ENCODE results near the gene EP400.
A peak's percentile ranks its signal among the peaks of the same experiment; 100 is the strongest.

Gene EP400

DNA sequence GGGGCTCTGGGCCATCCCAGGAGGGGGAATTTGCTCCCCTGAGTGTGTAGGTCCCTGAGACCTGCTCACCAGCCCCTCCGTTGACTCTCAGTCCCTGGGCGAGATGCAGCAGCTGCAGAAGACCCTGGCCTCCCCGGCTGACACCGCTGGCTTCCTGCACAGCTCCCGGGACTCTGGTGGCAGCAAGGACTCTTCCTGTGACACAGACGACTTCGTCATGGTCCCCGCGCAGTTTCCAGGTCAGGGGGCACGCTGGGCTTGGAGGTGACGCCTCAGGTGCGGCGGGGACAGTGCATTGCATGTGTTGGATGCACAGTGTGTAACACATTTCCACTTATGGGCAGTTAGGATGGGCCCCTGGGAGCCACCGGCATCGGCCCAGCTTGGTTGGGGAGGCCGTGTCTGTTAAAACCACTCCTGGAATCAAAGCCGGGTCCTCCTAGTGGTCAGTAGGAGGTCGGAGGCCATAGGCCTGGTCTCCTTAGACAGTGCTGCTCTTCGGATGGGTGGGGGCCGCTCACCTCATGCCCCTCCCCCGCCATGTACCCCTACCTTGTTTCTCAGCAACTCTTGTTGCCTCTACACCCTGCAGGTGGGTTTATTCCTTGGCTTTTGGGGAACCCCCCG is 37.8 kb upstream of the EP400 start:
- no peak for DNase-seq

GRCh38 chr12:131912518-131913274 is 37.0 kb upstream of the EP400 start:
- peak; percentile 59 for DNase-seq

GRCh38 chr12:131913666-131914065 is 36.1 kb upstream of the EP400 start:
- DNase-seq: no peak

GRCh38 chr12:131914179-131914702 is 35.5 kb upstream of the EP400 start:
- no peak for DNase-seq

- no peak for DNase-seq
Measured at GRCh38 chr12:131915000-131915689, 34.6 kb upstream of the EP400 start.

- no peak for DNase-seq
Measured at GRCh38 chr12:131915823-131916222, 33.9 kb upstream of the EP400 start.

DNA sequence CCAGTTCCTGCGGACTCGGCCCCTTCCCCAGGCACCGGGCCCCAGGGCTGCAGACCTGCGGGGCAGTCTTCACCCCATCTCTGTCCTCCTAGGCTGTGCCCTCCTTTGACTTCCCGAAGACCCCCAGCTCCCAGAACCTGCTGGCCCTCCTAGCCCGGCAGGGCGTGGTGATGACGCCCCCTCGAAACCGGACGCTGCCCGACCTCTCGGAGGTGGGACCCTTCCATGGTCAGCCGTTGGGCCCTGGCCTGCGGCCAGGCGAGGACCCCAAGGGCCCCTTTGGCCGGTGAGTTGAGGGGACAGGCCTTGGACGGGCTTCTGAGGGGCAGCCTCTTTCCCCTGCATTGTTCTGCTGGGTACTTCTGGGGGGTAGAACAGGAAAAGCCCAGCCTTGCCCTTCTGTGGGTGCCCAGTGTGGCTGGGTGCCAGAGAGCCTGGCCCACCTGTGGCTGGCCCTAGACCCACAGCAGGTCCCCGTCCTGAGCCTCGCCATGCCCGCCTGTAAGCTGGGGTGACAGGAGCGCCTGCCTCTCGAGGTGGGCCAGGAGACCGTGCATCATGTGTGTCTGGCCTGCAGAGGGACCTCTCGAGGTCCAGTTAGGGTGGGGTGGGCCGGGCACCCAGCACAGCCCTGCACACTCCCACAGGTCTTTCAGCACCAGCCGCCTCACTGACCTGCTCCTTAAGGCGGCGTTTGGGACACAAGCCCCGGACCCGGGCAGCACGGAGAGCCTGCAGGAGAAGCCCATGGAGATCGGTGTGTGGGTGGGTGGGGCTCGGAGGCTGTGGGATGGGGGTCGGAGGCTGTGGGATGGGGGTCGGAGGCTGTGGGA is 33.2 kb upstream of the EP400 start:
- no peak for DNase-seq

DNA sequence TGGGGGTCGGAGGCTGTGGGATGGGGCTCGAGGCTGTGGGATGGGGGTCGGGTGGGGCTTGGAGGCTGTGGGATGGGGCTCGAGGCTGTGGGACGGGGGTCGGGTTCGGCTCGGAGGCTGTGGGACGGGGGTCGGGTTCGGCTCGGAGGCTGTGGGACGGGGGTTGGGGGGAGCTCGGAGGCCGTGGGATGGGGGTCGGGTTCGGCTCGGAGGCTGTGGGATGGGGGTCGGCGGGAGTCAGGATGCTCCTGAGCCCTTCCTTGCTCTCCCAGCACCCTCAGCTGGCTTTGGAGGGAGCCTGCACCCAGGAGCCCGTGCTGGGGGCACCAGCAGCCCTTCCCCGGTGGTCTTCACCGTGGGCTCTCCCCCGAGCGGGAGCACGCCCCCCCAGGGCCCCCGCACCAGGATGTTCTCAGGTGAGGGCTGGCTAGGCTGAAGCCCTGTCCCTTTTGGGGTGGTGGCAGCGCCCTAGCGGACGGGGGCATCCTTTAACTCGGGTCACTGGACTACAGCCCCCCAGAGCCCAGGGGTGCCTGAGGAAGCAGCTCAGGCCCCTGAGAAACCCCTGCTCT is 32.5 kb upstream of the EP400 start:
- DNase-seq: no peak

- no peak for DNase-seq
Measured at GRCh38 chr12:131917711-131918306, 31.9 kb upstream of the EP400 start.

DNA sequence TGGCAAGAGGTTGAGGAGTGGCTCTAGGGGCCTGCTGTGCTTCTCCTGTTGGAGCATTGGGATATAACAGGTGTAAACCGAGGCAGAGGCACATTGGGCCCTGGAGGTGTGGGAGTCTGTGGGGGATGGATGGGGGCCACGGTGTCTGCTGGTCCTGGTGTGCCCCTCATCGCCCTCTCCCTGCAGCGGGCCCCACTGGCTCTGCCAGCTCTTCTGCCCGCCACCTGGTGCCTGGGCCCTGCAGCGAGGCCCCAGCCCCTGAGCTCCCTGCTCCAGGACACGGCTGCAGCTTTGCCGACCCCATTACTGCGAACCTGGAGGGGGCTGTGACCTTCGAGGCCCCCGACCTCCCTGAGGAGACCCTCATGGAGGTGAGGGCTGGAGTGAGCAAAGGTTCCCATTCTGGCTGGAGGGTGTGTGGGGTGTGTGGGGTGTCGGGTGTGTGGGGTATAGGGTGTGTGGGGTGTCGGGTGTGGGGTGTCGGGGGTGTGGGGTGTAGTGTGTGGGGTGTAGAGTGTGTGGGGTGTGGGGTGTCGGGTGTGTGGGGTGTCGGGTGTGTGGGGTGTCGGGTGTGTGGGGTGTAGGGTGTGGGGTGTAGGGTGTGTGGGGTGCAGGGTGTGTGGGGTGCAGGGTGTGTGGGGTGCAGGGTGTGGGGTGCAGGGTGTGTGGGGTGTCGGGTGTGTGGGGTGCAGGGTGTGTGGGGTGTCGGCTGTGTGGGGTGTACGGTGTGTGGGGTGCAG is 31.3 kb upstream of the EP400 start:
- DNase-seq: no peak

- no peak for DNase-seq
Measured at GRCh38 chr12:131919051-131919347, 30.7 kb upstream of the EP400 start.

DNA sequence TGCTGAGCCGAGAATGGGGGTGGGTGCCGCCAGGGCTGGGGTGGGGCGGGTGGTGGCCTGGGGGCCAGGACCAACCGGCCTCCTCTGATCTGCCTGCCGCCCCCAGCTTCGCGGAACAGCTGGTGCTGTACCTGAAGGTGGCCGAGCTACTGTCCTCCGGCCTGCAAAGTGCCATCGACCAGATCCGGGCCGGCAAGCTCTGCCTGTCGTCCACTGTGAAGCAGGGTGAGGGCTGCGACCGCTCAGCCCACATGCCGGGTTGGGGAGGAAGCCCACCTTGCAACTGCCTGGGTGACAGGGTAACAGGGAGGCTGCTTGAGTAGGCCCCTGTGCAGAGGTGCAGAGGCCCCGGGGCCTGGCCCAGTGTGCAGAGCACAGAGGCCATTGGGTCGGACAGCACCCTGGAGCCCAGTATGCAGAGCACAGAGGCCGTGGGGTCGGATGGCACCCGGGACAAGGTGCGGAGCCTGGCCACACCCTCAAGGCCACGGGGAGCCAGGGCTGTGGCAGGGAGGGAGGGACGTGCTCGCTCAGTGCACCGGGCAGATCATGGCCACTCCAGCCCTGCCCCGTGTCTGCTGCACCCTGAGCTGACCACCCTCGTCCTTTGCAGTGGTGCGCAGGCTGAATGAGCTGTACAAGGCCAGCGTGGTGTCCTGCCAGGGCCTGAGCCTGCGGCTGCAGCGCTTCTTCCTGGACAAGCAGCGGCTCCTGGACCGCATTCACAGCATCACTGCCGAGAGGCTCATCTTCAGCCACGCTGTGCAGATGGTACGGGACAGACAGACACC is 30.2 kb upstream of the EP400 start:
- DNase-seq: no peak

GRCh38 chr12:131920157-131920508 is 29.6 kb upstream of the EP400 start:
- no peak for DNase-seq

DNA sequence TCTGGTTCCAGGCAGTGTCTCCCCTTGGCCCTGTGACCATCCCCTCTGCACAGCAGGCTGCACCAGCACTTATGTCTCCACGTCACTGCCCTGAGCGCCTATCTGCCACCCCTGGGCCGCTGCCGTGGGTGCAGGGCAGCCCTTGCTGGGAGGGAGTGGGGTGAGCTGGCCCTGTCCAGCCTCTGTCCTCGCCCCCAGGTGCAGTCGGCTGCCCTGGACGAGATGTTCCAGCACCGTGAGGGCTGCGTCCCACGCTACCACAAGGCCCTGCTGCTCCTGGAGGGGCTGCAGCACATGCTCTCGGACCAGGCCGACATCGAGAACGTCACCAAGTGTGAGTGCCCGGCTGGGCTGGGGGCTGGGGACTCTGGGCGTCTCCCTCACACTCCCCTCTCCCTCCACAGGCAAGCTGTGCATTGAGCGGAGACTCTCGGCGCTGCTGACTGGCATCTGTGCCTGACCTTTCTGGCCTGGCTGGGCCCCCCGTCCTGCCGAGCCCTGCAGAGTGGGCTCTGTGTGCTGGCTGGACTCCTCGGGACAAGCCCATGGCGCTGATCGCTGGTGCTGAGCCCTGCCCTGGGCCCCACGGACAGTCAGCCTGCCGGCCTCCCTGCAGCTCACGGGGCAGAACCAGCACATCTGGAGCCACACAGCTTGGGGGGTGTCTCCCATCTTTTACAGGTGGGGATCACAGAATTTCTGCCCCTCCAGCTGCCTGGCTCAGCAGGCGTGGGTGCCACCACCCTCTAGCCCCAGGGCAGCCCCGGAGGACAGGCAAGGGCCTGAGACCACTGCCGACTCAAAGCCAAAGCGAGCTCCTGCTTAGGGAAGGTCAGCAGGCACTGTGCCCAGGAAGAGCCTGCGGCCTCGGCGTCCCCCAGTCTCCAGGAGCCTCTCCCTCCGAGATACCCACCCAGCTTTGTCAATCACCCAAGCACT is 28.6 kb upstream of the EP400 start:
- DNase-seq: no peak

- DNase-seq: no peak
Measured at GRCh38 chr12:131921866-131922769, 27.6 kb upstream of the EP400 start.

DNA sequence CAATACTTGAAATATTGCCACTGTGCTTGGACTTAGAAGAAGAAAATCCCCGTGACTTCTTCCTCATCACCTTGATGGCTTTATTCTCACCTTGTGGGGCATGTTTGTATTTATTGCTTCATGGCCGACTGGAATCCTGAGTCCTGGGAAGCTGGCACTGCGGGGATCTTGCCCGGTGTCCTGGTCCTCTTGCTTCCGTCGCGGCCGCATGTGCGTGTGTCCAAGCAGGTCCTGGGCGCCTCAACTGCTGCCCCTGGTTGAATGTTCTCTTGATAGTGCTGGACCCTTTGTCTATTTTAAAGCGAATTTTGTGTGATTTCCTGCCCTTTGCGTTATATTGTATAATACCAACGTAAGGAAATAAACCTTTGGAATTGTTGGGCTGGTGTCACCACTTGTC is 27.0 kb upstream of the EP400 start:
- DNase-seq: no peak

DNA sequence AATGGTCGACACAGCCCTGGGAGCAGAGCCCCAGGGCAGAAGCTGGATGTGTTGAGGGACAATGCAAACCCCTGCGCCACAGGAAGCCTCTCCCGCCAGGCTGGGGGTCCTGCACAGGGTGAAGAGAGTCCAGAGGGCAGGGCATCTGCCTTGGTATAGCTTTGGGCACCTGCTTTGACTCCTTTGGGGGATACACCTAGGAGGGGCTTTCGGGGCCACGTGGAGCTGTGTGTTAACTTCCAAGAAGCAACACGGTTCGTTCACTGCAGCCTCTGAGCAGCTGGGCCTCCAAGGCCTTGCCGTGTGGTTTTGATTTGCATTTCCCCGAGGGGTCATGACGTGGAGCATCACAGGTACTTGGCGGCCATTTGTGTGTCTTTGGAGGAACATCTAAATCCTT is 26.5 kb upstream of the EP400 start:
- DNase-seq: no peak

Data from right hindlimb (tissue), 1 donor.